ENCODE measurements around the gene DIAPH1.

DNA sequence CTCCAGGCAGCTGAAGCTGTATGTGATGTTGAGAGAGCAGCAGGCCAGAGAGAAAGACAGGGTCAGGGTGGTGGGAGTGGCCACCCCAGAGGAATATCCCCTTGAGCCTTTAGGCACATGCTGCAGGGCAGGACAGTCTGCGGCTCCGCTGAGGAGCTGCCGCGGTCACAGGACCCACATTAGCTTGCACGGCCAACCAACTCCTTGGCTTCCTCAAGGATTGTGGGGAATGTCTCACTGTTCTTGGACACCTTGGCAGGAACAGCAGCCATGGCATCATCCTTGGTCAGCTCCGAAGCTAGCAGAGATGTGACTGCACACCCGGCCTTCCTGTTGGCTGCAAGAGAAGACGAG, 102.2 kb downstream of the DIAPH1 start:
- TF ChIP-seq, protein P1, sequence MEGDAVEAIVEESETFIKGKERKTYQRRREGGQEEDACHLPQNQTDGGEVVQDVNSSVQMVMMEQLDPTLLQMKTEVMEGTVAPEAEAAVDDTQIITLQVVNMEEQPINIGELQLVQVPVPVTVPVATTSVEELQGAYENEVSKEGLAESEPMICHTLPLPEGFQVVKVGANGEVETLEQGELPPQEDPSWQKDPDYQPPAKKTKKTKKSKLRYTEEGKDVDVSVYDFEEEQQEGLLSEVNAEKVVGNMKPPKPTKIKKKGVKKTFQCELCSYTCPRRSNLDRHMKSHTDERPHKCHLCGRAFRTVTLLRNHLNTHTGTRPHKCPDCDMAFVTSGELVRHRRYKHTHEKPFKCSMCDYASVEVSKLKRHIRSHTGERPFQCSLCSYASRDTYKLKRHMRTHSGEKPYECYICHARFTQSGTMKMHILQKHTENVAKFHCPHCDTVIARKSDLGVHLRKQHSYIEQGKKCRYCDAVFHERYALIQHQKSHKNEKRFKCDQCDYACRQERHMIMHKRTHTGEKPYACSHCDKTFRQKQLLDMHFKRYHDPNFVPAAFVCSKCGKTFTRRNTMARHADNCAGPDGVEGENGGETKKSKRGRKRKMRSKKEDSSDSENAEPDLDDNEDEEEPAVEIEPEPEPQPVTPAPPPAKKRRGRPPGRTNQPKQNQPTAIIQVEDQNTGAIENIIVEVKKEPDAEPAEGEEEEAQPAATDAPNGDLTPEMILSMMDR (IDR thresholded peaks at IDR 0.05): no peak
- TF ChIP-seq POLR2A (IDR thresholded peaks at IDR 0.05): no peak

Data from Peyer's patch (tissue), 4 donors.